GM19351 (cell line): ENCODE data around the gene ARHGEF17.

Source experiments
- ATAC-seq: cut with Tn5 transposase; IDR thresholded peaks from one replicate; pipeline ENCODE4 v1.9.1; 2021; ENCODE audit warnings: mild to moderate bottlenecking, moderate library complexity; ENCODE audit not compliant: unreplicated experiment

Gene ARHGEF17

DNA sequence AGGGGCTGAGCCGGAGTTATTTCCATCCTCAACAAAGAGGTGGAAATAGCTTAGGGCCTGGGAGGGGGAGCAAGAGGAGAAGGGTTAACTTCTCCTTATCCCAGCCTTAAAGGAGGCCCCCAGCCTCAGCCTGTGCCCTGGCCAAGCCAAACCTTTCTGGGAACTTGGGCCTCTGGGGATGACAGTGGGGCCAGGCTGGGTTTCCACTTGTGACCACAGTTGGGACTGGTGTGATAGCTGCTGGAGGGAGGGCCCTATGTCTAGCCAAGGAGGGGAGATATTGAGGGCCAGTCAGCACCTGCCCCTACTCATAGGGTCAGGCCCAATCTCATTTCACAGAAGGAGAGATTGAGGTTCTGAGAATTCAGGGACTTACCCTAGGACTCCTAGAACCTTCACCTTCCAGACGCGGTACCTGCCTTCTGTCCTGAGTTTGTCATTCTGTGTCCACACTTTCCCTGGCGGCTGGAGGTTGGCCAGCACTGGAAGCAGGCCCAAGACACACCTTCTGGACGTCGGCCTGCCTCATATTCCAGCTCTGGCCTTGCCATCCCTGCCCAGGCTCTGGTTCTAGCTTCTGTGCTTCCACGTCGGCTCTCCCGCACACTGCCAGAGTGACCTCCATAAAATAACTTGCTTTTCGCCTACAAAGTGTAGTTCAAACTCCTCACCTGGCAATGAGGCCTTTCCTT lies 71.3 kb downstream of the ARHGEF17 start:
- ATAC-seq: no peak

DNA sequence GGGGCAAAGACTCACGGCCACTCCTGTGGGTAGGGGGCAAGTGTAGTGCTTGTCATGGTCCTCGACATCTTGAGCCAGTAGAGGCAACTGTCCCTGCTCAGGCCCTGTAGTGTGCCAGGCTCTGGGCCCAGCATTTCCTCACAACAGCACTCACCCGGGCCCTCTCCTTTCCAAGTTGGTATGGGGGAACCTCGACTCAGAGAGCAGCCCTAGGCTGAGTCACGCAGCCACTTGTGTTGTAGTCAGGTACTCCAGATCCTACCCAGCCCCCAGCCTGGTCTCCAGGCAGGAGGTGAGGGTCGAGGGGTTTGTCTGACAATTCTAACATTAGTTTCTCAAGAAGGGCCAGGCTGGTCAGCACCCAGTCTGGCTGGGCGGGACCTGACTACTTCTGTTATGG lies 72.3 kb downstream of the ARHGEF17 start:
- ATAC-seq: no peak

DNA sequence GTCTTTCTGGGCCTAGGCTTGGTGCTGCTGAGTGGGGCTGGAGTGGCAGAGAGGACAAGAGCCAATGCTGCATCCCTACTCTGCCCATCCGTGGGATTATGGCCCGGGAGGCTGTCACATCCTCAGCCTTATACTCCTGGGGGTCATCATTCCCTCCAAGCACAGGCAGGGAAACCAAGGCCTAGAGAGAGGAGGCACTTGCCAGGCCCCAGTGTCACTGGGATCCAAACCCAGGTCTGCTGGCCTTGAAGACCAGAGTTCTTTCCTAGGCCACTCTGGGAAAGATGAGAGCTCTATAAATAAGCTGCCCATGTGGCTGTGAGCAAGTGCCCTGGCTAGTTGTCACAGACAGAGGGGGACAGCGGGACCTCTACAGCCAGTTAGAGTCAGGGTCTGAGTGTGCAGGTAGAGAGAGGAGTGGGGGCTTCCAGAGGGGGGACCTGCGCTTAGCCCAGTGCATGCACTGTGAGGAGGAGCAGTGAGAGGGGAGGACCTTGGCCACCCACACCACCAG lies 72.9 kb downstream of the ARHGEF17 start:
- ATAC-seq: no peak

DNA sequence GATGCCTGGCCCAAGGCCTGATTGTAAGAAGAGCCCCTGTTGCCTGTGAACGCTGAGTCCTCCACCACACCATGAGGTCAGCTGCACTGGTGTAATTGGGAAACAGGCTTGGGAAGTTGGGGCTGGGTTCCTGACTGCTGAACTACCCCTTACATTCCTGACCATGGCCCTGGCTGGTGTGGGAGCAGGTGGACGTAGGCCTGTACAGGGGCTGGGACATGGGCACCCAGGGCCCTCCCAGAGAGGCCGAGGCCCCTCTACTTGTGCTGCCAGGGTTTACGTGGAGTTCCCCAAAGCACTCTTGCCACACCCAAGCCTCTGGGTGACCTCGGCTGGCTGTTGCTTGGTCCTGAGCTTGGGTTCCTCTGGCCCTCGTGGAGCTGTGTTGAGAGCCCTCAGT lies 73.5 kb downstream of the ARHGEF17 start:
- ATAC-seq: no peak

DNA sequence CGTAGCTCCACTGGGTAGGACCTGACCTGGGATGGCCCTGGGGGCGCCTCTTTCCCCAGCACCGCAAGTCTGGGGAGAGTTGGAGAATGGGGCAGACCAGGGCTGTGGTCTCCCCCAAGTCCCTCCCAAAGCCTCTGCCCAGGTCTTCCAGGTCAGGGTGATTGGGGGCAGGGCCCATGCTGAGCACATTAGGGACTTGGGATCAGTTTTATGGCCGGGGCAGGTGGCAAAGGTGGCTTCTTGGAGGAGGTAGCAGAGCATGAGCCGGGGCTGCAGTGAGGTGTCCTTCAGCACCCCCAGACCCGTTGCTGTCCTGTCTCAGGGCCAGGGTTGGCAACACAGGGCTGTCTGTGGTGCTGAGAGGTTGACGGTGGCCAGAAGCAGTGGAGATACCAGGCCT lies 74.1 kb downstream of the ARHGEF17 start:
- no peak for ATAC-seq

DNA sequence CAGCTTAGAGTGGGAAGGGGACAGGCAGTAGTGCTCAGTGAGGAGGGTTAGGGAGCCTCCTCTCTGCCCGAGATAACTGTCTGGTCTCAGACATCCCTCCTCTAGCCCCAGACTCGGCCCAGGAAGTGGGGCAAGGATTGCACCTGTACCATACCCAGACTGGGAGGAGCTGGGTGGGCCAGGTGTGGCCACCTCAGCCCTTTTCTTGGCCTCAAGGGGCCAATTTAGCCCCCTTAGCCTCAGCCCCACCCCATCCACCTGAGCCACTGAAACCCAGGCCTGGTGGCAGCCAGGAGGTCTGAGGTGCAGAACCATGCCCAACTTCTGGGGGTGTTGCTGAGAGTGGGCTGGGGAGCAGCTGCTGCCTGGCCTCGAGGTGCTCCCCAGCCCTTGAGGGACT lies 74.7 kb downstream of the ARHGEF17 start:
- ATAC-seq: no peak

DNA sequence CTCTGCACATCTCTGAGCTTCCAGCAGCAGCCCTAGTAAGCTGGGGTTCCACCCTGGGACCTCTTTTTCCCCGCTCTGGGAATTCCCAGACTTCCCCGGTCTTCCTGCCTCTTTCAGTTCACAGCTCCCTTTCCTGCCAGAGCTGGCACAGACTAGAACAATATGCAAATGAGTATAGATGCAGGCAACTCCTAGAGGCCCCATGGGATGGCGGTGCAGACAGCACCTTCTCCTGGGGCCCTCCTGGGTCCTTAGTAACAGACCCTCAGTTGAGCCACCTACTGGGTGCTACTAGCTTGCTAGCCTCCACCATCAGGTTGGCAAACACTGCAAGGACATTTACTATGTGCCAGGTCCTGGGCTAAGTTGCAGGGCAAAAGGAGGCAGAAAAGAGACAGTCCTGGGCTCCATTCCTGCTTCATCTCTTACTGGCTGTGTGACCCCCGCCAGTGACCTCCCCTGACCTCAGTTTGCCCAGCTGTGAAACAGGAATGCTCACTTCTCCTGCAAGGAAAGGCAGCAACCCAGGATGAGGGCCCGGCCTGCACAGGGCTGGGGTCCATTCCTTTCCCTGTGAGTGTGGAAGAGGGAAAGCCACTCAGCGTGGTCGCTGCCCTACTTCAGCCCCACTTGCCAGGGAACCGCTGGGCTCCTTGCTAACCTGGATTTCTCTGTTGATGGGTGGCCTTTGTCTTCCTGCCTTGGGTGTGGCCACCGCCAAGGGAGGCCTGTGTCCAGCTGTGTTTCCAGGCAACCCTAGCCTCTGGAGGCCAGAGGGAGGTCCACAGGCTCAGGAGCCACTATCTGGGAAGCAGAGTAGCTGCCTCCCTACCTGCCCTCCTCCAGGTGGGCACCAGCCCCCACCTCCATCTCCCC lies 75.4 kb downstream of the ARHGEF17 start:
- no peak for ATAC-seq

DNA sequence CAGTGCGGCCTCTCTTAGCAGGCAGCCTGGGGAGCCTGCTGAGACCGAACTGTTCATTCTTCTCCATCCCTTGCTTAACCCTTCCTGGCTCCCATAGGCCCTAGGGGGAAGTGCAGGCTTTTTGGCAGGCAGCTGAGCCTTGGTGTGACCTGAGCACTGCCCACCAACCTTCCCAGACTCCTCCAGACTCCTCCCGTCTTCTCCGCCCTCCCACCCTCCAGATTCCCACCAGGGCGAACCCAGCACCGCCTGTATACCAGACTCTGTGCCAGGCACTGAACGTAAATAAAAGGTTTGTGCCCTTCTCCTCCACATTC lies 76.0 kb downstream of the ARHGEF17 start:
- no peak for ATAC-seq

DNA sequence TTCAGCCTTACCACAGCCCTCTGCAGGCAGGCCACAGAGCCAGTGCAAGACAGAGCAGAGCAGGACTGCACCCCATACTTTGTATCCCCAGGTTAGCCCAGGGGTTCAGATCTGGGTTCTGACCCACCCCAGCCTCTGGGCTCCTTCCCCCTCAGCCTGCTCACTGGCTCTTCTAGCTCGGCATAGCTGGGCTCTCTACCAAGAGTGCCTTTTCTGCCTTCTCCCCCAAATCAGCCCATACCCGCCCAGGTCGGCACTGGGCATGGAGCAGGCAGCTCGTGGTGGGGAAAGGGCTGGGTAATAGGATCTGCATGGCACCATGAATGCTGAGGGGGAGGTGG lies 76.4 kb downstream of the ARHGEF17 start:
- ATAC-seq: no peak

DNA sequence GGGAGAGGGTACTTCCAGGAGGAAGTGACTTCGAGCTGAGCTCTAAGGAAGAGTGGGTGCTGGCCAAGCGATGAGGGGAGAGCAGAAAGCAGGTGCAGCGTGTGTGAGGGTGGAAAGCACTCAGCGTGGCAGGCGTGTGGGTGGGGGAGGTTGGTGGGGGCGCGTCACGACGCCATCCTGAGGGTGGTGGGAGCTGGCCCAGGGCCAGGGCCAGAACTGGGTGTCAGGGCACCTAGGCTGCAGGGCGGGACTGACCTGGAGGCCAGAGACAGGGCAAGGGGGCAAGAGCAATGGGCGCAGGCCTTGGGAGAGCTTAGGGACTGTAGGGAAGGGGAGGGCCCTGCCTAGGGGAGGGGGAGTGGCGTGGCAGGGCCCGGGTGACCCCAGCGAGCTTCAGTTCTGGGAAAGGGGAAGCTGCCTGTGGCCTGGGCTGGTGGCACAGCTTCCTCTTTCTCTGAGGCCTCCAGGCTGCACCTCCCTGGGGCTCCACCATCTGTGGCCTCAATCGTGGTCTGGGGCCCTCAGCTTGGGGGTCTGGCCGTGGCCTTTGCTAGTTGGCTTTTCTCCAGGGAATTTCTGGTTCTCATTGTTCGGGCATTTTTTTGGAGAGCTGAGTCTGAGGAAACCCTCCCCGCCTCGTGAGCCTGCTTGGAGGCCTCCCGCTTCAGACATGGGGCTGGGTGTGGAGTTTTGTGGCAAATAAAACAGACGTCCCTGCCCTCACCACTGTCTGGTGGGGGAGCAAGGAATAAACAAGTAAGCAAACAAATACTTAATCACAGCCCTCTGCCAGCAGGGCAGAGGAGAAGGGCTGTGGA lies 77.0 kb downstream of the ARHGEF17 start:
- ATAC-seq: peak; percentile 46

DNA sequence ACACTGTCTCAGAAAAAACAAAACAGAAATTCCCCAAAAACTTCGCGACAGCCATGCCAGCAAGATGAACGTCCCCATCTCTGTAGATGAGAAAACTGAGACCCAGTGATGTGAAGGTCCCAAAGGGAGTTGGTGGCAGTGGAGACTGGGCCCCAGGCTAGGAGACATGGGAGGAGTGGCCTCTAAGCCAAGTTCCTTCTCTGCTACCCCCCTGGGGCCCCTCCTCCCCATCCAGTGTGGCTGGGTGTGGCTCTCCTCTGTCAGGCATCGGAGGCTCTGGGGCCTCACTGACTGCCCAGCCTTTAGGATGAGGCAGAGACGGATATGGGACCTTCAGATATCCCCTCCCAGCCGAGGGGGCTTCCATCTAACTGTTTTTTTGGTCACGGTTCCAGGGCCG lies 77.9 kb downstream of the ARHGEF17 start:
- ATAC-seq: no peak

DNA sequence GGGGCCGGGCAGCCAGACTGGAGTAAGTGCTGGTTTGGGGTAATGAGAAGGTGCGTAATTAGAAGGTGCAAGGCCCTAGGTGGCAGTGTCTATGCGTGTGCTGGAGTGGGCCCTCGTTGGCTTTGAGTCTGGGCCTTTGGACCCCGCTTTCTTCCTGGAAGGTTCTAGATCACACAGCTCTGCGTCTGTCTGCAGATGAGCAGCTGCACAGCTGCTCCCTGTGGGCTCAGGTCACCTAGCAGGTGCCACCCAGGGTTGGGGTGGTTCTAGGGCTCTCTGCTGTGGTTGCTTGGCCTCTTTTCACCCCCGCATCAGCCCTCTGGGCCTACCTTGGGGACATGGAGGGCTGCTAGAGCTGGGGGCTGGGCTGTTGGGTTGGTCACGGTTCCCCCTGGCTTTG lies 78.5 kb downstream of the ARHGEF17 start:
- ATAC-seq: no peak

DNA sequence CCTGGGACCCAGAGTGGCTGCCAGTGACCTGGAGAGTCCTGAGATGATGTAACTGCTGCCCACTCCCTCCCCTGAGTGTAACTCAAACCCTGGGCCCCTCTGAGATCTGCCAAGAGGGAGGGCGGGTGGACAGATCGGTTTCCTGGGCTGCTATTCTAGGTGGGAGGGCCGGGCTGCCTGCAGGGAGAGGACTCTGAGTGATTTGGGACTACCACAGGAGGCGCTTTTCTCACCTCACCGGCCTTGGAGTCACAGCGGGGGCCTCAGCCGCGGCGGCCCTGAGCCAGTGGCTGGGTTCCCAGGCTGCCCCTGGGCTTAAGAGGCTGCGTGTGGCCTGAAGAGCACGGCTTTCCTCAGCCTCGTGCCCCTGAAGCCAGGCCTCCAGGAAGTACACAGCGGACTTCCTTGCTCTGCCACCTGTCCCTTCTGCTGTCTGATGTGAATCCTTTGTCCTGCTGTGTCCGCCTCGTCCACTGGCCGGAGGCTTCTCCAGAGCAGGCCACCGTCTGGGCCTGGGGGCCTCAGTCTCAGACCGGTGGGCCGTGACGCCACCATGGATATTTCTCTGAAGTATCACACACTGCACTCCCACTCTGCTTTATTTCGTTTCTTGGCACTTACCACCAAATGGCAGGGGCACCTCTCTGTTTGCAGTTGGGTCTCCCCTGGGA lies 79.7 kb downstream of the ARHGEF17 start:
- ATAC-seq: no peak

DNA sequence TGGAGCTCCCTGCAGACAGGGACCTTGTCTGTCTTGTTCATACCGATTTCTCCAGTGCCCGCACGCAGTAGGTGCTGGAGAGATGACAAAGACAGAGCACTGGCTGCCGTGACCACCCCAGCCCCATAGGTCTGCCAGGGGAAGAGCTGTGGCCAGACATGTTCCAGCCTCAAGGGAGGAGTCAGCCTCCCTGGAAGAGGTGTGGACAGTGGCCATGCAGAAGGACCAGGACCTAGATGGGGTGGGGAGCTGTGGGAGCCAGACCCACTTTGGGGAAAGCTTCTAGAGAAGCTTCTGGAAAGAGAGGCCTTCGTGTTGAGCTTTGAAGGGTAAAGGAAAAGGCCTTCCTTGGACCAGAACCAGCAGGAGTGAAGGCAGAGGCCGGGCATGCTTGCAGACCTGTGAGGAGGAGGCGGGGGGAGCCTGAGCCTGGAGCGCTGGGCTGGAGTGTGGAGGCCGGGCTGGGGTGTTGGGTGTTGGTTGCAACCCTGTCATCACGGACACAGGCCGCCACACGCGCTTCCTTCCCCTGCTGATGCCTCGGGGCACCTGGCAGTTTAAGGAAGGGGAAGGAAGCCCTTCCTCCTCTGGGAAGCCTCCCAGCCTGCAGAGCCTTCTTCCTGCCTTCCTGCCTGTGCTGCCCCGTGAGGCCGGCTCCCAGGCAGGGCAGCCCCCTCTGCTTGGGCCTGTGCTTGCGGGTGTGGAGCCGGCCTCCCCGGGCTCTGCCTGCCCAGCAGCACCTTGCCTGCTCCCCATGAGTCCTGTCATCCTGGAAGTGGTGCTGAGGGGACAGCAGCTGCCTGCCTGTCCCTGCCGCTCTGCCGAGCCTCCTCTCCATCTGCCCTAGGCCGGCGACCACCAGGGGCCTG lies 80.4 kb downstream of the ARHGEF17 start:
- ATAC-seq: no peak

DNA sequence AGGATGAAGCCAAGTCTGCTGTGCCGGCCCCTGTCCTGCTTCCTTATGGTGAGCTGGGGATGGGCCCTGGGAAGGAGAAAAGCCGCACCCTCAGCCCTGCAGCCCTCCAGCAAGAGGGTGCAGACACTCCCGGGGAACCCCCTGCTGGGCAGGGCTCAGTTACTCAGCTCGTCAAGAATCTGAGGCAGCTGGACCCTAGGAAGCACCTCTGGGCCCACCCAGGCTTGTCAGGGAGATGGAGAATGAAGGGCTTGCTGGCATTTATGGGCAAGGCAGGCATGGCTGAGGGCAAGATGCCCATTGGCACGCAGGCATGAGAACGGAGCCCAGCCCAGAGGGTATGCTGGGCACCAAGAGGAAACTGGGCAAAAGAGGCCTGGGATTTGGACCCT lies 81.1 kb downstream of the ARHGEF17 start:
- ATAC-seq: no peak

DNA sequence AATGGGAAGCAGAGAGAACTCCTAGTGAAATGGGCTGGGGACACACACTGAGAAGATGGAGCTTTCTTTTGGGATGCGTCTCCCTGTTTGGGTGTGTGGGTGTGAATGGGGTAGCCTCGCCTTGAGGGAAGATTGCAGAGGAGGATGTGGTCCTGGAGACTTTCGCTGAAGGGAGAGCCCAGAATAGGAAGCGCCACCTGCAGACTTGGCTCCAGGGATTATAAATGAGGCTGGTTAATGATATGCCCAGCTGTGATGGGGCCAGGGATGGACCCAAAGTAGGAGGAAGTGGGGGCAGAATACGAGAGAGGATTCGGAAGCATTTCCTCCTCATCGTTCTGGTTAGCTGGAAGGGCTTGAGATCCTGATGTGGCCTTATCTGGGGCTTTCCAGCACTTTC lies 81.8 kb downstream of the ARHGEF17 start:
- ATAC-seq: no peak

DNA sequence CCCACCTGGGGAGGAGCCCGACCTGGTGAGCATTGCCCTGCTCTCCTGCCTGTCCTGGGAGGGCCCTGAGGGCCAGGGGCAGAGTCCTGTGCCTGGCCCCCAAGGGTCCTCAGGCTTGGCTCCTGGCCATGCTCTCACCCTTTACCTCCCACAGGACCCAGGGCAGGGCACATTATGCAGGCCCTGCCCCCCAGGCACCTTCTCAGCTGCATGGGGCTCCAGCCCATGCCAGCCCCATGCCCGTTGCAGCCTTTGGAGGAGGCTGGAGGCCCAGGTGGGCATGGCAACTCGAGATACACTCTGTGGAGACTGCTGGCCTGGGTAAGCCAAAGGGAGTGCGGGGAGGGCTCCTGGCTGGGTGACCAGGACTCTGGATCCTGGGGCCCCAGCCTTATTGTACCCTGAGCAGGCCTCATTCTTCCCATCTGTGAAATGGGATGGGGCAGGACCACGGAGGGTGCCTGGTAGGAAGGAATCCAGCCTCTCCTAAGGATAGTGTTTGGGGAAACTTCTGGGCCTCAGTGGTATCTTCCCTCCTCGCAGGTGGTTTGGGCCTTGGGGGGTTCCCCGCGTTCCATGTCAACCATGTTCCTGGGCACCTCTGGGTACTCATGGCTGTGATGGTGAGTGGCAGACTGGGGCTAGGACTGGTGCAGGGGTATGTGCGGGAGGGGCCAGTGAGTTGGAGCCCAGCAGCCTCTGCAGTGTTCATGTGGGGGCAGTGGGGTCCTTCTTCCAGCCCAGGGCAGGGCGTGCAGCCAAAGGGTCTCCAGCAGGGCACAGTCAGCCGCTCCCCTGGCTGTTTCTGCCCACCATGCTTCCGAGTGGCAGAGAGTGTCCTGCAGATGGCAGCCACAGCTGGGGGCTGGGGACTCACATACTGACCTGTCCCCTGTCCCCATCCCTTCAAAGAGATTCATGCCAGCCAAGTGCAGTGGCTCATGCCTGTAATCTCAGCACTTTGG lies 82.8 kb downstream of the ARHGEF17 start:
- ATAC-seq: no peak

DNA sequence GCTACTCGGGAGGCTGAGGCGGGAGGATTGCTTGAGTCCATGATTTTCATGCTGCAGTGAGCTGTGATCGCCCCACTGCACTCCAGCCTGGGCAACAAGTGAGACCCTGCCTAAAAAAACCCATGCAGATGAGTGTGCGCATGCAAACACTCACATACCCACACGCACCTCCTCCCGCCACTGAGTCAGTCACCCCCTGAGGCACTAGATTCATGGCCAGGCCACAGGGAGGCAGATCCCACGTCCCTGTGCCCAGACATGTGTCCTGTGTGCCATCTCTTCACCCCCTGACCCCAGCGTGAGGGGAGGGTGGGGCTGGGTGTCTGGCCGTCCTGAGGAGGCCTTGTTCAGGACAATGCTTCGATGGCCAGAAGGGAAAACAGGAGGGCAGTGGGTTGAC lies 83.6 kb downstream of the ARHGEF17 start:
- no peak for ATAC-seq
